ENCODE data around the gene NXPE1. TPM values are rescaled to one million over a fixed set of nuclear protein-coding genes. Genes with fewer than 3 reads are reported as not detected.

NXPE1 gene
- total RNA-seq, 1 experiment from 2014 or later = not detected

GRCh38 chr11:114482114-114482513, 77.6 kb downstream of the NXPE1 start:
- POLR2A ChIA-PET = no interaction called here
- Histone ChIP-seq H3K4me1 (ENCODE audit: control insufficient read depth in 1 of 2, insufficient read depth in 2 of 2, low read length in 2 of 2) (no peaks in the 10 kb centered on the region), H3K27ac (ENCODE audit: low read depth, low read length) (no peak overlapping the region), H3K79me2 (ENCODE audit: insufficient read depth, low read length) (no peaks in the 10 kb centered on the region), H3K9me2 (ENCODE audit: insufficient read depth) (no peaks in the 10 kb centered on the region), H3K4me2 (ENCODE audit: low read length) (no peak overlapping the region), H3K9ac (ENCODE audit: low read length) (no peak overlapping the region), H3K9me3 (ENCODE audit: control insufficient read depth in 1 of 2, insufficient read depth in 1 of 2, low read depth in 1 of 2, low read length in 2 of 2) (no peaks in the 10 kb centered on the region), H3K27me3 (ENCODE audit: insufficient read depth, low read length) (no peaks in the 10 kb centered on the region), H3K4me3 (replicated peaks in 1 of 2; ENCODE audit: low read depth in 1 of 2, low read length in 2 of 2) (no peak overlapping the region), H4K20me1 (ENCODE audit: insufficient read depth) (no peaks in the 10 kb centered on the region), H2AFZ (ENCODE audit: low read depth, low read length, poor library complexity, severe bottlenecking) (no peak overlapping the region), H3K36me3 (ENCODE audit: control insufficient read depth in 1 of 2, insufficient read depth in 2 of 2, low read length in 2 of 2) (no peaks in the 10 kb centered on the region)
- RAD21 ChIA-PET (ENCODE audit: low non-redundant PET in 1 of 2, low total read pairs in 2 of 2, uncharacterized antibody in 2 of 2, unreplicated experiment in 2 of 2) = no interaction called here
- no TSS peak for BruUV-seq (replicated peaks)
- DNase-seq (ENCODE audit: low read depth, low spot score) = no peak
- ATAC-seq = no peak
- CTCF ChIA-PET = no interaction called here
- TF ChIP-seq TCF7L2 (IDR thresholded peaks at IDR 0.05; ENCODE audit: borderline replicate concordance, extremely low read depth, insufficient read depth, insufficient read length) = no peak
- TF ChIP-seq SIN3A (IDR thresholded peaks at IDR 0.05; ENCODE audit: low read depth) = no peak
- TF ChIP-seq CBX3 (IDR thresholded peaks at IDR 0.05; ENCODE audit: low read depth) = no peak
- TF ChIP-seq EZH2 (IDR thresholded peaks at IDR 0.05) = no peak
- TF ChIP-seq JUND (IDR thresholded peaks at IDR 0.05) = no peak
- TF ChIP-seq RAD21 (IDR thresholded peaks at IDR 0.05; ENCODE audit: low read depth) = no peak
- TF ChIP-seq YY1 (IDR thresholded peaks at IDR 0.05; ENCODE audit: extremely low read depth, insufficient replicate concordance, low read depth, low read length) = no peak
- no peak for TF ChIP-seq ZNF274 (IDR thresholded peaks at IDR 0.05; ENCODE audit: low read depth, low read length)
- TF ChIP-seq CEBPB (IDR thresholded peaks at IDR 0.05; ENCODE audit: low read depth) = no peak
- TF ChIP-seq POLR2AphosphoS5 (IDR thresholded peaks at IDR 0.05; ENCODE audit: low read depth, low read length) = no peak
- no peak for TF ChIP-seq SRF (IDR thresholded peaks at IDR 0.05; ENCODE audit: low read depth)
- TF ChIP-seq POLR2A (IDR thresholded peaks at IDR 0.05; ENCODE audit: borderline replicate concordance, extremely low read depth, insufficient read depth, insufficient read length) = no peak
- no peak for TF ChIP-seq FOSL1 (IDR thresholded peaks at IDR 0.05; ENCODE audit: low read depth)
- intact Hi-C loops (cut with micrococcal nuclease) = no loop called here

- POLR2A ChIA-PET = no interaction called here
- no peak for TF ChIP-seq SRF (IDR thresholded peaks at IDR 0.05; ENCODE audit: low read depth)
- TF ChIP-seq EGR1 (IDR thresholded peaks at IDR 0.05; ENCODE audit: low read depth) = no peak
- no peak for TF ChIP-seq YY1 (IDR thresholded peaks at IDR 0.05; ENCODE audit: extremely low read depth, insufficient replicate concordance, low read depth, low read length)
- no peak for TF ChIP-seq EZH2phosphoT487 (IDR thresholded peaks at IDR 0.05; ENCODE audit: borderline replicate concordance)
- TF ChIP-seq SP1 (IDR thresholded peaks at IDR 0.05; ENCODE audit: low read depth) = no peak
- no peak for TF ChIP-seq ZNF274 (IDR thresholded peaks at IDR 0.05; ENCODE audit: low read depth, low read length)
- TF ChIP-seq POLR2AphosphoS5 (IDR thresholded peaks at IDR 0.05; ENCODE audit: low read depth, low read length) = no peak
- TF ChIP-seq JUND (IDR thresholded peaks at IDR 0.05) = no peak
- TF ChIP-seq EZH2 (IDR thresholded peaks at IDR 0.05) = no peak
- no peak for TF ChIP-seq ELF1 (IDR thresholded peaks at IDR 0.05; ENCODE audit: borderline replicate concordance, low read depth)
- no peak for TF ChIP-seq REST (IDR thresholded peaks at IDR 0.05; ENCODE audit: low read depth)
- no peak for TF ChIP-seq MAX (IDR thresholded peaks at IDR 0.05)
Observed at GRCh38 chr11:114479331-114479730, 80.3 kb downstream of the NXPE1 start.

More at GRCh38 chr11:114479331-114479730, 80.3 kb downstream of the NXPE1 start:
- no peaks in the 10 kb centered on the region for H3K79me2 ChIP-seq (ENCODE audit: insufficient read depth, low read length)
- no peaks in the 10 kb centered on the region for H3K36me3 ChIP-seq (ENCODE audit: control insufficient read depth in 1 of 2, insufficient read depth in 2 of 2, low read length in 2 of 2)
- H3K9me2 ChIP-seq (ENCODE audit: insufficient read depth) = no peaks in the 10 kb centered on the region
- no peak overlapping the region for H3K4me2 ChIP-seq (ENCODE audit: low read length)
- H3K9ac ChIP-seq (ENCODE audit: low read length) = no peak overlapping the region
- H3K27me3 ChIP-seq (ENCODE audit: insufficient read depth, low read length) = no peaks in the 10 kb centered on the region
- intact Hi-C loops (cut with micrococcal nuclease) = no loop called here
- H3K4me1 ChIP-seq (ENCODE audit: control insufficient read depth in 1 of 2, insufficient read depth in 2 of 2, low read length in 2 of 2) = no peaks in the 10 kb centered on the region
- no peak for DNase-seq (ENCODE audit: low read depth, low spot score)
- H2AFZ ChIP-seq (ENCODE audit: low read depth, low read length, poor library complexity, severe bottlenecking) = no peak overlapping the region
- H4K20me1 ChIP-seq (ENCODE audit: insufficient read depth) = no peaks in the 10 kb centered on the region
- BruUV-seq (replicated peaks) = no TSS peak
- no peak overlapping the region for H3K4me3 ChIP-seq (replicated peaks in 1 of 2; ENCODE audit: low read depth in 1 of 2, low read length in 2 of 2)
- ChIA-PET RAD21 (ENCODE audit: low non-redundant PET in 1 of 2, low total read pairs in 2 of 2, uncharacterized antibody in 2 of 2, unreplicated experiment in 2 of 2) (no interaction called here), CTCF (no interaction called here)
- no peak overlapping the region for H3K27ac ChIP-seq (ENCODE audit: low read depth, low read length)
- ATAC-seq = no peak
- no peaks in the 10 kb centered on the region for H3K9me3 ChIP-seq (ENCODE audit: control insufficient read depth in 1 of 2, insufficient read depth in 1 of 2, low read depth in 1 of 2, low read length in 2 of 2)
